Neutrophil (primary cell): Measurements from ENCODE around the gene EVPL.
"Not testable (repeated sequence)": the region's sequence is repeated elsewhere in the genome, so short reads cannot be mapped to it uniquely, and the experiment has no call there.

Experiments used
- H3K27ac ChIP-seq: fragments of 200-600 bp; sonication (generic); 2 replicates; pipeline ENCODE4 v1.5.1; 2016; ENCODE audit warnings: mild to moderate bottlenecking, moderate library complexity
- H3K27me3 ChIP-seq: fragments of 200-600 bp; sonication (generic); 2 replicates; pipeline ENCODE4 v1.6.0; 2016; ENCODE audit warnings: mild to moderate bottlenecking
- H3K36me3 ChIP-seq: fragments of 200-600 bp; sonication (generic); 2 replicates; pipeline ENCODE4 v1.5.1; 2017
- H3K4me1 ChIP-seq, 2 experiments: fragments of 200-600 bp in 1 of 2; sonication (generic) in 1 of 2; 1 replicate in 1 of 2; 2 replicates in 1 of 2; pipeline versions ENCODE4 v1.5.1 to v1.6.1; 2013 to 2016; ENCODE audit warnings: low read depth in 1 of 2, low read length in 1 of 2, mild to moderate bottlenecking in 1 of 2, moderate library complexity in 1 of 2; ENCODE audit not compliant: control insufficient read depth in 1 of 2, insufficient read depth in 1 of 2
- H3K4me3 ChIP-seq, 2 experiments: fragments of 200-600 bp in 1 of 2; sonication (generic) in 1 of 2; 1 replicate in 1 of 2; 2 replicates in 1 of 2; pipeline ENCODE4 v1.5.1; 2013 to 2016; ENCODE audit warnings: low read depth in 1 of 2, low read length in 1 of 2, mild to moderate bottlenecking in 1 of 2, moderate library complexity in 1 of 2
- H3K9me3 ChIP-seq: fragments of 200-600 bp; sonication (generic); 2 replicates; pipeline ENCODE4 v1.5.1; 2016
- CTCF ChIP-seq: fragments of 200-600 bp; sonication (generic); IDR thresholded peaks from 2 replicates; pipeline ENCODE4 v1.5.1; 2016; ENCODE audit warnings: antibody characterized with exemption

EVPL gene

DNA sequence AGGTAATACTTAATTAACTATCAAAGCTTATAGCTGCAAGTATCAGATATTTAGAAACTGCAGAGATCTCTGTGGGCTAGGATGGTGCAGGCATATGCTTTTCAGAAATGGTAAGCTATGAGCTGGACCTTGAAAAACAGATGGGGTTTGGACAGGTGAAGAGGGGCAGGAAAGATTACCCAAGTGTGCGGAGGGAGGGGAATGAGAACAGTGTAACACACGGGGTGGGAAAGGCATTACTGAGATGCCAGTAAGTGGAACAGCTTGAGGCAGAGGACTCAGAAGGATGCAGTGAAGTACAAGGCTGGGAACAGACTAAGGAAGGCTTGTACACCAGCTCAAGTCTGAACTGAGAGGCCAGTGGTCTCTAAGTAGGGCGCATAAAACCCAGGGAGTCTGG is 22.1 kb upstream of the EVPL start:
- H3K4me1 ChIP-seq, result no peaks in the 10 kb centered on the region
- no peaks in the 10 kb centered on the region for H3K27me3 ChIP-seq
- TF ChIP-seq CTCF, result no peak
- peaks cover 91% of the 10 kb centered on the region for H3K36me3 ChIP-seq
- H3K27ac ChIP-seq, result no peak overlapping the region
- H3K4me3 ChIP-seq, result no peak overlapping the region
- H3K9me3 ChIP-seq, result no peaks in the 10 kb centered on the region

DNA sequence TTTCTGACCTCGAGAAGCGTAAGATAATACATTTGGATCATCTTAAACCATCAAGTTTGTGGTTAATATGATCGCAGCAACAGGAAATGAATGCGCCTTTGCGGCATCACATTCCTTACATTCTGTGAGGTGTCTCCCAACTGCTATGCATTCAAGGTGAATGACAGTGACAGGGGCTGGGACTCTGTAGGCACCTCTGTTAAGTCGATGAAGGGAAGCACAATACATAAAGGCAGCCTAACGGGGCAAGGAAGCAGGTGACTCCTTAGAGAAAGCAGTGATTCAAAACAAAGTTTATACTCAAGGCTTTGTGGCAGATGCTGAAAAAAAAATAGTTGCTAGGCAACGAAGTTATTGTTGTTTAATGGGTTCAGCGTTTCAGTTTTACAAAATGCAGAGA is 21.6 kb upstream of the EVPL start:
- Histone ChIP-seq H3K9me3 (no peaks in the 10 kb centered on the region), H3K27ac (no peak overlapping the region), H3K36me3 (peaks cover 91% of the 10 kb centered on the region), H3K4me1 (no peaks in the 10 kb centered on the region), H3K4me3 (no peak overlapping the region), H3K27me3 (no peaks in the 10 kb centered on the region)
- no peak for TF ChIP-seq CTCF

DNA sequence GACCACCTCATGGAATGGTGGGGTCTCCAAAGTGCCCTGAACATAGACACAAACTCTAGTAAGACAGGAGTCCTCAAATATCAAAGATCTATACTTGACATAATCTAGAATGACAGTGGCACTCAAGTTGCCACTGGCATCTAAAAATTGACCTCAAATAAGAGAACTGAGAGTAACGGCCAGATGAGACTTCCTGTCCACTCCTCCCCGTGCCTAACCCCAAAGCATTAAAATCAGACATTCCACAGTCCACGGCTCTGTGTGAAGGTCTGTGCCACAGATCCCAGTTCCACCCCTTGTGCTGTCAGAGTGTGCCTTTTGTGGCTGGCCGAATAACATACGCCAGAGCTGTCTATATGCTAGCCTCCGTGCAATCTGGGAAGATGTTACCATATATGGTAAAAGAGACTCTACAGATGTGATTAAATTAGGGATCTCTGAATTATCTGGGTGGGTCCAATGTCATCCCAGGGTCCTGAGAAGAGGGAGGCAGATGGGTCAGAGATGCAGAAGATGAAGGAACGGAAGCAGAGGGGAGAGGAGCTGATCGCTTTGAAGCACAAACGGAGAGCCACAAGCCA is 21.0 kb upstream of the EVPL start:
- Histone ChIP-seq H3K9me3 (no peaks in the 10 kb centered on the region), H3K27me3 (no peaks in the 10 kb centered on the region), H3K4me1 (no peaks in the 10 kb centered on the region), H3K36me3 (peaks cover 91% of the 10 kb centered on the region), H3K27ac (no peak overlapping the region), H3K4me3 (no peak overlapping the region)
- TF ChIP-seq CTCF, result no peak

DNA sequence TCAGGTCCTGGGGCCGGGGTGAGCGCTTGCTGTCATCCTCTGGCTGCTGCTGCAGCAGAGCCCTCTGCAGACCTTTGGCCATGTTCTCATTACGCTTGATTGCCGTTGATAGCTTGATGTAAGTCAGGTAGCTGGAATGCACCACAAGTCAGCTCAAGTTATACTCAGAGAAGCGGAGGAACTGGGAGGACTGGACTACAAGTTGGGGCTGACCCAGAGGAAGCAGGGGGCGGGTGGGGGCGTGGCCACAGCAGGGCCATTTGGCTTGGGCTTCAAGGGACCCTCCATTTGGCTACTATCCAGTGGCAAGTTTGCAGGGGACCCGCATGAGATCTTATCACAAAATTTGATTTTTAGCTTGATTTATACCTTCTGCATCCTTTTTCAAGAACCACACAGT is 19.0 kb upstream of the EVPL start:
- Histone ChIP-seq H3K36me3 (peaks cover 99% of the 10 kb centered on the region), H3K4me1 (no peaks in the 10 kb centered on the region), H3K4me3 (no peak overlapping the region), H3K27me3 (no peaks in the 10 kb centered on the region), H3K9me3 (no peaks in the 10 kb centered on the region), H3K27ac (no peak overlapping the region)
- no peak for TF ChIP-seq CTCF

DNA sequence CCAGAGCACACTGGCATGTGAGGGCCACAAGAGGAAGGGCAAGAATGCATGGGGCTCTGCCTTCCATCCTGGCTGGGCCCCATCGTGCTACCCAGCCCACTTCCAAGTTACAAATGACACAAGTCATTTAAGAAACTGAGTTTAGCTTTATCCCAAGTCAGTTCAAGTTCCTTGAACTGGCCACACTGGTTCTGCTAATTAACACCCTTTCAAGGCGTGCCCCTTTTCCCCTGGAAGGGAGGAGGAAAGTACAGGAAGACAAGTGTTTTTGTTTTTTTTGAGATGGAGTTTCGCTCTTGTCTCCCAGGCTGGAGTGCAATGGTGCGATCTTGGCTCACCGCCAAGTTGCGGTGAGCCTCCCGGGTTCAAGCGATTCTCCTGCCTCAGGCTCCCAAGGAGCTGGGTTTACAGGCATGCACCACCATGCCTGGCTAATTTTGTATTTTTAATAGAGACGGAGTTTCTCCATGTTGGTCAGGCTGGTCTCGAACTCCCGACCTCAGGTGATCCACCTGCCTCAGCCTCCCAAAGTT is 17.4 kb upstream of the EVPL start:
- not testable (repeated sequence) for H3K9me3 ChIP-seq, H3K4me3 ChIP-seq, H3K4me1 ChIP-seq, H3K27me3 ChIP-seq, H3K27ac ChIP-seq
- H3K36me3 ChIP-seq, result peaks cover 99% of the 10 kb centered on the region

DNA sequence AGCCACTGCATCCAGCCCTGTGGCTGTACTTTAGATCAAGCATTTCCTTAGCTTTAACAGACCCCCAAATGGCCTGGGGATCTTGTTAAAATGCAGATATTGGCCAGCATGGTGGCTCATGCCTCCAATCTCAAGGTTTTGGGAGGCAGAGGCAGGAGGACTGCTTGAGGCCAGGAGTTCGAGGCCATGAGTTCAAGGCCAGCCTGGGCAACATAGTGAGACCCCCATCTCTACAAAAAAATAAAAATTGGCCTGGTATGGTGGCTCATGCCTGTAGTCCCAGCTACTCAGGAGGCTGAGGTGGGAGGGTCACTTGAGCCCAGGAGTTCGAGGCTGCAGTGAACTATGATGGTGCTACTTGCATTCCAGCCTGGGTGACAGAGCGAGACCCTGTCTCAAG is 15.8 kb upstream of the EVPL start:
- H3K9me3 ChIP-seq, H3K27ac ChIP-seq: not testable (repeated sequence)
- peaks cover 99% of the 10 kb centered on the region for H3K36me3 ChIP-seq

DNA sequence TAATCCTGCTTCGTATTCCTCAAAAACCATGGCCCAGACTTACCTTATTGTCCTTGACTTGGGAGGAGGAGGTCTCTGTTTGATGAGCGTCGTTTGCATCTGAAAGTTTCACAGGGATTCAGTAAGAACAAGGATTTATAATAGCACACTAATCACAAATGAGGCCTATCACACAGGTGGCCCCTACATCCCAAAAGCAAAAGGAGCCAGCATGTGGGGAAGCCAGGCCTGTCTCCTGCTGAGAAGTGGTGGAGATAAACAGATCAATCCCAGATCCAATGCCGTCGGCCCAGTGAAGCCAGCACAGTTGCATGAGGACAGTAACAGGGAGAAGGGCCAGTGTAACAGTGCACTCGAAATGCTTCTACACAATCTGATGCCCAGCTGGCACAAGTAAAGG is 13.3 kb upstream of the EVPL start:
- Histone ChIP-seq H3K4me3 (no peak overlapping the region), H3K9me3 (no peaks in the 10 kb centered on the region), H3K36me3 (peaks cover 78% of the 10 kb centered on the region), H3K27me3 (no peaks in the 10 kb centered on the region), H3K4me1 (no peaks in the 10 kb centered on the region), H3K27ac (no peak overlapping the region)
- TF ChIP-seq CTCF, result no peak

More for the DNA sequence above, 15.8 kb upstream of the EVPL start:
- not testable (repeated sequence) for H3K27me3 ChIP-seq, H3K4me3 ChIP-seq, H3K4me1 ChIP-seq
